Stomach (tissue), 4 donors: ENCODE results near the gene ATN1.

Source experiments
- CTCF ChIP-seq, 7 experiments: fragments of 450-650 bp in 4 of 7; fragments of 200-600 bp in 3 of 7; sonication (generic) in 3 of 7; IDR thresholded peaks; one replicate each; pipeline ENCODE4 v1.5.1; 2016 to 2019; ENCODE audit warnings: antibody characterized with exemption in 7 of 7, control low read depth in 2 of 7, mild to moderate bottlenecking in 1 of 7
- EP300 ChIP-seq: sonication (generic); formaldehyde crosslinking; IDR thresholded peaks from one replicate; pipeline ENCODE4 v1.6.1; 2017; ENCODE audit warnings: antibody characterized with exemption
- POLR2AphosphoS5 ChIP-seq, 3 donors: sonication (generic); formaldehyde crosslinking; IDR thresholded peaks; one replicate each; pipeline ENCODE4 v1.6.1; 2016; ENCODE audit warnings: antibody characterized with exemption in 3 of 3

- TF ChIP-seq POLR2AphosphoS5 (IDR thresholded peaks at IDR 0.05) (no peak), EP300 (no peak), CTCF (IDR thresholded peaks at IDR 0.05) (no peak)
Measured at GRCh38 chr12:6894321-6894720, 33.4 kb upstream of the ATN1 start.
